ENCODE results near the gene MAPK6. TPM values are rescaled to one million over a fixed set of nuclear protein-coding genes. Genes with fewer than 3 reads are reported as not detected.

The MAPK6 gene
- total and polyA plus RNA-seq, 9 of the 15 experiments (the other 6 are each of a cell fraction or from before 2014, with no cell fraction given): 28.5 to 97.1 (median 74.0) TPM

- TF ChIP-seq ZNF311 (CRISPR knock-in tag; IDR thresholded peaks at IDR 0.05) (no peak), NR2C1 (IDR thresholded peaks at IDR 0.05) (no peak), NR2C1 (tag; IDR thresholded peaks at IDR 0.05) (no peak), ZNF740 (CRISPR knock-in tag; IDR thresholded peaks at IDR 0.05) (no peak), ZNF740 (tag; IDR thresholded peaks at IDR 0.05) (no peak), ETV6 (IDR thresholded peaks at IDR 0.05; ENCODE audit: borderline replicate concordance in 1 of 2, low read depth in 2 of 2, low read length in 1 of 2) (no peak), ETV6 (CRISPR knock-in tag; IDR thresholded peaks at IDR 0.05; ENCODE audit: borderline replicate concordance) (no peak), CCAR2 (IDR thresholded peaks at IDR 0.05; ENCODE audit: low read depth, low read length) (no peak), SPI1 (IDR thresholded peaks at IDR 0.05; ENCODE audit: borderline replicate concordance, low read depth, low read length) (no peak), WHSC1 (IDR thresholded peaks at IDR 0.05; ENCODE audit: low read length) (peak; percentile 21), ZNF780A (CRISPR knock-in tag; IDR thresholded peaks at IDR 0.05) (no peak), NFIC (IDR thresholded peaks at IDR 0.05) (no peak), ZFPM2 (CRISPR knock-in tag; IDR thresholded peaks at IDR 0.05) (no peak), PTTG1 (tag; IDR thresholded peaks at IDR 0.05; ENCODE audit: low read depth) (no peak)
- TF ChIP-seq, protein P1, sequence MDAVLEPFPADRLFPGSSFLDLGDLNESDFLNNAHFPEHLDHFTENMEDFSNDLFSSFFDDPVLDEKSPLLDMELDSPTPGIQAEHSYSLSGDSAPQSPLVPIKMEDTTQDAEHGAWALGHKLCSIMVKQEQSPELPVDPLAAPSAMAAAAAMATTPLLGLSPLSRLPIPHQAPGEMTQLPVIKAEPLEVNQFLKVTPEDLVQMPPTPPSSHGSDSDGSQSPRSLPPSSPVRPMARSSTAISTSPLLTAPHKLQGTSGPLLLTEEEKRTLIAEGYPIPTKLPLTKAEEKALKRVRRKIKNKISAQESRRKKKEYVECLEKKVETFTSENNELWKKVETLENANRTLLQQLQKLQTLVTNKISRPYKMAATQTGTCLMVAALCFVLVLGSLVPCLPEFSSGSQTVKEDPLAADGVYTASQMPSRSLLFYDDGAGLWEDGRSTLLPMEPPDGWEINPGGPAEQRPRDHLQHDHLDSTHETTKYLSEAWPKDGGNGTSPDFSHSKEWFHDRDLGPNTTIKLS (IDR thresholded peaks at IDR 0.05; ENCODE audit: borderline replicate concordance, low read depth): no peak
These were observed 13.0 kb upstream of the MAPK6 start (continued) for GRCh38 chr15:52005748-52006701.

Data from K562 (cell line).